ENCODE measurements around the gene FSHR.

Gene FSHR

DNA sequence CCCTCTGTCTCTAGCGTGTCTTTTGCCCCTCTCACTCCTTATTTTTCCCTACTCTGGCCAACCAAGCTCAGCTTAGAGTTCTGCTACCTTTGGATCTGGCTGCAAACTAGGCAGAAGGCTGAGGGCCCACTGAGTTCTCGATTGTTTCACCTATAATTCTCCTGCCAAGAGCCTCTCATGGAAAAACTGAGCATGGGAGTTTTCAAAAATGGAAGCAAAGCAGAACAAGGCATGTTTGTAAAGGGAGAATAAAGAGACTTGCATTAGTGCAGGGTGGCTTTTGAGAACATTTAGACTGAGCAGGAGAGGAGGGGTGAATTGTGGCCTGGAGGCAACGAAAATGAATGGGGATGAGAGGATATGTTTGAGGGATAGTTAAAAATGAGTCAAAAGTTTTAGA, 45.9 kb downstream of the FSHR start:
- no peak overlapping the region for H3K4me3 ChIP-seq (ENCODE audit: low read depth, low read length)
- TF ChIP-seq, protein P1, sequence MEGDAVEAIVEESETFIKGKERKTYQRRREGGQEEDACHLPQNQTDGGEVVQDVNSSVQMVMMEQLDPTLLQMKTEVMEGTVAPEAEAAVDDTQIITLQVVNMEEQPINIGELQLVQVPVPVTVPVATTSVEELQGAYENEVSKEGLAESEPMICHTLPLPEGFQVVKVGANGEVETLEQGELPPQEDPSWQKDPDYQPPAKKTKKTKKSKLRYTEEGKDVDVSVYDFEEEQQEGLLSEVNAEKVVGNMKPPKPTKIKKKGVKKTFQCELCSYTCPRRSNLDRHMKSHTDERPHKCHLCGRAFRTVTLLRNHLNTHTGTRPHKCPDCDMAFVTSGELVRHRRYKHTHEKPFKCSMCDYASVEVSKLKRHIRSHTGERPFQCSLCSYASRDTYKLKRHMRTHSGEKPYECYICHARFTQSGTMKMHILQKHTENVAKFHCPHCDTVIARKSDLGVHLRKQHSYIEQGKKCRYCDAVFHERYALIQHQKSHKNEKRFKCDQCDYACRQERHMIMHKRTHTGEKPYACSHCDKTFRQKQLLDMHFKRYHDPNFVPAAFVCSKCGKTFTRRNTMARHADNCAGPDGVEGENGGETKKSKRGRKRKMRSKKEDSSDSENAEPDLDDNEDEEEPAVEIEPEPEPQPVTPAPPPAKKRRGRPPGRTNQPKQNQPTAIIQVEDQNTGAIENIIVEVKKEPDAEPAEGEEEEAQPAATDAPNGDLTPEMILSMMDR (IDR thresholded peaks at IDR 0.05; ENCODE audit: low read depth, low read length) = no peak

DNA sequence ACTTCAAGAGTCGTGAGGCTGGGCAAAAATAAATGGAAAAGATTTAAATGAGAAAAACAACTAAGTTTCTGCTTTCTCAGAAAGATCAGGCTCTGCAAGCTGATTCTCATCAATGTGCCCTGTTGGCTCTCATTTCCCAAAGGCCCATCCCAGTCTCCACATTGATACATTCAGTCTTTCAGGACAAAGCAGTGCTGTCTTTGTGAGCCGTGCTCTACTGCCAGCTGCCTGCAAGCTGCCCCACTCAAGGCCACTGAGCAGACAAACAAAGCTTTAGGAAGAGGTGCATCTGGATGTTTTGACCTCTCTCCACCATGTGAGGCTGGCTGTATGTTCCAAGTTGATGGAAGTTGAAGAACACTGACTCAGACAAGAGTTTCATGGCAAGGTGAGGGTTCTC, 48.8 kb downstream of the FSHR start:
- H3K4me3 ChIP-seq (ENCODE audit: low read depth, low read length) = no peak overlapping the region
- TF ChIP-seq, protein P1 (IDR thresholded peaks at IDR 0.05; ENCODE audit: low read depth, low read length) = no peak

DNA sequence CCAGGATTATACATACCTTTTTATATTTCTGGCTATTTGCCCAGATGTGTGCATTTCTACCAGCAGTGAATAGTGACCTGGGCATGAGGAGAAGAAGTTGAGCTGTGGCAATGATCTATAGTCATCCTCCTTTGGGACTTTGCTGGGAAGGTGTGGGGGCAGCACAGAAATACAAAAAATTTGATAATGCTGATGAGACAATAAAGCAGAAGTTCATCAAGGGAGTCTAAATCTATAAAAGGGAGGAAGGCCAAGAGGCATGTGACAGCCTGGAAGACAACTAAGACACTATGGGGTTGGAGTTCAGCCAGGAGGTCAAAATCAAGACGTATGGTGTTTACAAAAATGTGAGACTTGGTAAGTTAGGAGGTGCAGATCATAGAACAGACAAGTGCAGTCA, 52.2 kb downstream of the FSHR start:
- TF ChIP-seq, protein P1 (IDR thresholded peaks at IDR 0.05; ENCODE audit: low read depth, low read length) = no peak
- H3K4me3 ChIP-seq (ENCODE audit: low read depth, low read length) = no peak overlapping the region

DNA sequence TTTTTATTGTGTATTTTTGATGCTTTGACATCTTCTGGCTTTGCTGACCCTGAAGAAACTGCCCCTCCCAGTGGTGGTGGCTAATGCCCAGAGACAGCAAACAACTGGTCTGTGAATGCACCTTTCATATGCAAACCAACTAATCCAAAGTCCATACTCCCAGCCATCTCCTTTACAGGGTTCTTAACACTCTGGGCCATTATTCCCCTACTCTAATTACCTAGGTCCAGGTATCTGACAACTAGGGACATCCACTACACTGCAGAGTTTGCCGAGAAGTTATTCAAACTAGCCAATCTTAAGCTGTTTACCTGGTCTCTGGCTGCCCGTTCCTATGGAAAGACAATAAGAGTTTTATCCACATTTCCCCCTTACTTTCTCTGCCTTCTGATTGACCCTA, 73.6 kb downstream of the FSHR start:
- TF ChIP-seq, protein P1 (IDR thresholded peaks at IDR 0.05; ENCODE audit: low read depth, low read length) = no peak
- no peak overlapping the region for H3K4me3 ChIP-seq (ENCODE audit: low read depth, low read length)

DNA sequence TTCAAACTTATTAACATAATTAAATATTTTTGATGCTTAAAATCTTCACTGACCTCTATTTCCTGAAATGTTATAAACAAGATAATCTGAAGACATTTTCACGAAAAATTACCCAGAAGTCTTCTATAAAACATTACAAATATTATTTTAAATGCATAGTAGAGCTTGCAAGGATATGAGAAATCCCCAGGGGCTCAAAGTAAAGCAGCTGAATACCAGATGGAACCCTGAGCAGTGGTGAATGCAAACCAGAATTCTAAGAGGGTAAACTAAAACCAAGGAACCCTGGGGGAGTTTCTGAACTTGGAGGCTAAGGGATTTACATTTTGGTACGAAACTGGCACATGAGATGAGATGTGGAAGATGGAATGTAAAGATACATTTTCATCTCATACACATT, 83.6 kb downstream of the FSHR start:
- TF ChIP-seq, protein P1 (IDR thresholded peaks at IDR 0.05; ENCODE audit: low read depth, low read length) = no peak
- no peak overlapping the region for H3K4me3 ChIP-seq (ENCODE audit: low read depth, low read length)

DNA sequence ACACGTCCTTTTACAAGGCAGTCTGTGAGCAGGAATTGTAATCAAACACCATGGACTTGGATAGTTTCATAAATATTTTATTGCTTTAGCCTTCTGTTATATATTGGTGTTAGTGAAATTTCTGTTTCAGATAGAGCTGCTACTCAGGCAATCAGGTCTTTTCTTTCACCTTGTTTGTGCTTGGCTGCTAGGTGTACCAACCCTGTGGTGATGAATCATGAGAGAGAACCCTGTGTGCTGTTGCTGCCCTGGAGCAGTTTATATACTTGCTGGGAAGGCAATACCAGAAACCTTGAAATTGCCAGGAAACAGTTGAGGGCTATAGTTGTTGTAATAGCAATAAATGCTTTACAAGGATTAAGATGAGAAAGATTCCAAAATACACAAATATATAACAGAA, 84.5 kb downstream of the FSHR start:
- TF ChIP-seq, protein P1 (IDR thresholded peaks at IDR 0.05; ENCODE audit: low read depth, low read length) = no peak
- no peak overlapping the region for H3K4me3 ChIP-seq (ENCODE audit: low read depth, low read length)

DNA sequence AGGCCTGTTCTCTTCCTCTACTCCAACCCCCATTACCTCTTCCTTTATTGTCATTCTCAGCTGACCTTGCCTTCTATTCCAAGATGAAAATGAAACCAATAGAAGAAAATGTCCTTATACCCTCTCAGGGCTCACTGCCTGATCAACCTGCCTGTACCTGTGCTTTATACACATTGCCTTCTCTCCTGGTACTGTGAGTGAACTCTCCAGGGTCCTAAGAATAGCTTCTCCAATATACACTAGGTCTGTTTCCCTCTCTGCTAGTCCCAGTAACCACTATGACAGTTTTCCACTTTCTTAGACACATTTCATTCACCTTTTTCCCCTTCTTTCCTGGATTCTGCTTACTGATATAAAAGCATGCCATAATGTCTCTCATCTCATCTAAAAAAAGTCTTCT, 85.7 kb downstream of the FSHR start:
- TF ChIP-seq, protein P1 (IDR thresholded peaks at IDR 0.05; ENCODE audit: low read depth, low read length) = no peak
- H3K4me3 ChIP-seq (ENCODE audit: low read depth, low read length) = no peak overlapping the region

Measured in WI38 (cell line).